HG03565 (cell line): ENCODE results near the gene ORAI1.
"Not testable (repeated sequence)": the region's sequence is repeated elsewhere in the genome, so short reads cannot be mapped to it uniquely, and the experiment has no call there.

Experiments used
- ATAC-seq: cut with Tn5 transposase; IDR thresholded peaks from one replicate; pipeline ENCODE4 v1.9.1; 2021; ENCODE audit warnings: mild to moderate bottlenecking, moderate library complexity; ENCODE audit not compliant: unreplicated experiment

The ORAI1 gene

GRCh38 chr12:121641343-121641630 lies 15.0 kb downstream of the ORAI1 start:
- ATAC-seq = no peak

- no peak for ATAC-seq
These were observed 22.2 kb downstream of the ORAI1 start for GRCh38 chr12:121648458-121649028.

GRCh38 chr12:121649322-121649721 lies 23.0 kb downstream of the ORAI1 start:
- ATAC-seq = no peak

GRCh38 chr12:121649819-121650353 lies 23.6 kb downstream of the ORAI1 start:
- no peak for ATAC-seq

GRCh38 chr12:121651320-121651719 lies 25.0 kb downstream of the ORAI1 start:
- ATAC-seq = no peak

GRCh38 chr12:121652767-121653497 lies 26.6 kb downstream of the ORAI1 start:
- ATAC-seq = no peak

- ATAC-seq = no peak
These were observed 27.7 kb downstream of the ORAI1 start for GRCh38 chr12:121653999-121654398.

- ATAC-seq = no peak
These were observed 29.8 kb downstream of the ORAI1 start for GRCh38 chr12:121656122-121656521.

GRCh38 chr12:121657305-121658008 lies 31.1 kb downstream of the ORAI1 start:
- no peak for ATAC-seq

GRCh38 chr12:121661353-121662105 lies 35.2 kb downstream of the ORAI1 start:
- ATAC-seq = not testable (repeated sequence)

- no peak for ATAC-seq
These were observed 37.2 kb downstream of the ORAI1 start for GRCh38 chr12:121663610-121663929.

- not testable (repeated sequence) for ATAC-seq
These were observed 40.5 kb downstream of the ORAI1 start for GRCh38 chr12:121666829-121667228.

GRCh38 chr12:121668750-121669520 lies 42.6 kb downstream of the ORAI1 start:
- ATAC-seq = no peak

- ATAC-seq = no peak
These were observed 43.2 kb downstream of the ORAI1 start, which contains the start of gene MORN3 for GRCh38 chr12:121669521-121669900. Gene MORN3, minus strand, starts transcription at chr12:121669654. Its CDS starts 171 bp downstream, at chr12:121669483.

GRCh38 chr12:121673013-121673511 lies 46.7 kb downstream of the ORAI1 start:
- ATAC-seq = no peak

GRCh38 chr12:121676190-121676589 lies 49.9 kb downstream of the ORAI1 start:
- ATAC-seq = no peak

GRCh38 chr12:121678305-121678704 lies 52.0 kb downstream of the ORAI1 start:
- ATAC-seq = no peak

GRCh38 chr12:121678716-121679300 lies 52.5 kb downstream of the ORAI1 start:
- ATAC-seq = no peak

- not testable (repeated sequence) for ATAC-seq
These were observed 53.4 kb downstream of the ORAI1 start for GRCh38 chr12:121679661-121680197.

- no peak for ATAC-seq
These were observed 62.6 kb downstream of the ORAI1 start for GRCh38 chr12:121688966-121689365.
